BE2C (cell line): ENCODE measurements around the gene KIAA1958.

Source experiments
- DNase-seq: peaks from one replicate; pipeline ENCODE4 v3.0.0-alpha.2; 2020
- H3K27me3 ChIP-seq: fragments of 250-450 bp; sonication (Bioruptor Pico); 2 replicates; pipeline ENCODE4 v1.5.1; 2020; ENCODE audit warnings: mild to moderate bottlenecking
- H3K36me3 ChIP-seq: fragments of 250-450 bp; sonication (Bioruptor Pico); 2 replicates; pipeline ENCODE4 v1.5.1; 2020; ENCODE audit warnings: mild to moderate bottlenecking
- H3K4me1 ChIP-seq: fragments of 250-450 bp; sonication (Bioruptor Pico); 2 replicates; pipeline ENCODE4 v1.5.1; 2020
- H3K4me3 ChIP-seq: 2 replicates; pipeline ENCODE4 v1.5.1; 2011; ENCODE audit warnings: low read depth, low read length
- H3K9me3 ChIP-seq: fragments of 250-450 bp; sonication (Bioruptor Pico); 2 replicates; pipeline ENCODE4 v1.5.1; 2020
- TF ChIP-seq, protein P1 (sequence below): IDR thresholded peaks from 2 replicates; pipeline ENCODE4 v1.5.1; 2012; ENCODE audit warnings: mild to moderate bottlenecking, low read depth, low read length

KIAA1958 gene

DNA sequence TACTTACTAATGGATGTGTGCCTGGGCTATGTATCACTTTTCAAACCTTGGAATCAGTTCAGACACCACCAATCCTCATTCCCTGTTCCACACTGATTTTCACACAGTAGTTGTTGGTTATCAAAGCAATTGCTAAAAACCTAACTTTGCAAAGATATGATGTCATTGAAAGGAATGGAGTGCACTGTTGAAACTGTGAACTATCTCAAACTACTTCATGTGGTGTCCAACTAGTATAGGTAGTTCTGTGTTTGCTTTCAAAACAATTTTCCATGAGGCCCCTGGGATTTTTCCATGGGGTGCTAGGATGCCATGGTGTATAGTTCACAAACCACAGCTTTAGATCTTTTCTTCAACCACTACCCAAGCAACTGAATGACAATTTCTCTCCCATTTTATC, 213.5 kb downstream of the KIAA1958 start:
- H3K36me3 ChIP-seq: peaks cover 2% of the 10 kb centered on the region; the same call in 1 of the 2 replicates

DNA sequence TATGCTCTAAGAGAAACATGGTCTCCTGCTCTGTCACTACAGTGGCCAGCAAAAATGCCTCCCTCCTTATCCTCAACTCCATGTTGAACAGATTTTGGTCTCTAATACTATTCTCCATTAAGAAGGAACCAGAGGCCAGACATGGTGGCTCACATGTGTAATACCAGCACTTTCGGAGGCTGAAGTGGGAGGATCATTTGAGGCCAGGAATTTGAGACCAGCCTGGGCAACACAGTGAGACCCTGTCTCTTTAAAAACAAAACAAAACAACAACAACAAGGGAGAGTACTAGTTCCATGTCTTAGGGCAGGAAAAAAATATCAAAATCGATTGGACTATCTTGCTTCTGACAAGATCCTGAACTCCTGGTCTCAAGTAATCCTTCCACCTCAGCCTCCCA, 216.7 kb downstream of the KIAA1958 start:
- Histone ChIP-seq H3K4me1 (no peaks in the 10 kb centered on the region), H3K27me3 (no peaks in the 10 kb centered on the region), H3K4me3 (no peak overlapping the region), H3K36me3 (peaks cover 2% of the 10 kb centered on the region; the same call in 1 of the 2 replicates), H3K9me3 (no peaks in the 10 kb centered on the region)
- no peak for DNase-seq
- TF ChIP-seq, protein P1, sequence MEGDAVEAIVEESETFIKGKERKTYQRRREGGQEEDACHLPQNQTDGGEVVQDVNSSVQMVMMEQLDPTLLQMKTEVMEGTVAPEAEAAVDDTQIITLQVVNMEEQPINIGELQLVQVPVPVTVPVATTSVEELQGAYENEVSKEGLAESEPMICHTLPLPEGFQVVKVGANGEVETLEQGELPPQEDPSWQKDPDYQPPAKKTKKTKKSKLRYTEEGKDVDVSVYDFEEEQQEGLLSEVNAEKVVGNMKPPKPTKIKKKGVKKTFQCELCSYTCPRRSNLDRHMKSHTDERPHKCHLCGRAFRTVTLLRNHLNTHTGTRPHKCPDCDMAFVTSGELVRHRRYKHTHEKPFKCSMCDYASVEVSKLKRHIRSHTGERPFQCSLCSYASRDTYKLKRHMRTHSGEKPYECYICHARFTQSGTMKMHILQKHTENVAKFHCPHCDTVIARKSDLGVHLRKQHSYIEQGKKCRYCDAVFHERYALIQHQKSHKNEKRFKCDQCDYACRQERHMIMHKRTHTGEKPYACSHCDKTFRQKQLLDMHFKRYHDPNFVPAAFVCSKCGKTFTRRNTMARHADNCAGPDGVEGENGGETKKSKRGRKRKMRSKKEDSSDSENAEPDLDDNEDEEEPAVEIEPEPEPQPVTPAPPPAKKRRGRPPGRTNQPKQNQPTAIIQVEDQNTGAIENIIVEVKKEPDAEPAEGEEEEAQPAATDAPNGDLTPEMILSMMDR: no peak

More for the DNA sequence above, 213.5 kb downstream of the KIAA1958 start:
- no peak overlapping the region for H3K4me3 ChIP-seq
- H3K27me3 ChIP-seq: no peaks in the 10 kb centered on the region
- DNase-seq: no peak
- H3K4me1 ChIP-seq: no peaks in the 10 kb centered on the region
- TF ChIP-seq, protein P1: no peak
- H3K9me3 ChIP-seq: no peaks in the 10 kb centered on the region

DNA sequence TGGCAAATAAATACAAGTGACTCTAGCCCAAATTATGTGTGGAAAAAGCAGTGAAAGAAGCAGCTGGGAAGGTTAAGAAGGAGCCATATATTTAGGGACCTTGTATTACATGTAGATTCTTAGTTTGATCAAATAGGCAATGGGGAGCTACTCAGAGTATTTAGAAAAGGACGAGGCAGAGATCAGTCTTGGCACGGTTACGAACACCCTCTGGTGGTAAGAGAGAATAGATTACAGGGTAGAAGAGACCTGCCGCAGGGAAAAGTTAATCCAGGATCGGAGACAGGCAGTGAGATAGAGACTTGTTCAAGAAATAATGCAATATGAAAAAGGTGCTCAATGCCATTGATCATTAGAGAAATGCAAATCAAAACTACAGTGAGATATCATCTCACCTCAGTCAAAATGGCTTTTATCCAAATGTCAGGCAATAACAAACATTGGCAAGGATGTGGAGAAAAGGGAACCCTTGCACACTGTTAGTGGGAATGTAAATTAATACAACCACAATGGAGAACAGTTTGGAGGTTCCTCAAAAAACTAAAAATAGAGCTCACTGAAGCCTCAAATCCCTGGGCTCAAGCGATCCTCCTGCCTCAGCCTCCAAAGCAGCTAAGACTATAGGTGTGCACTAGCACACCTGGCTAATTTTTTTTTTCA, 219.3 kb downstream of the KIAA1958 start:
- H3K27me3 ChIP-seq: no peaks in the 10 kb centered on the region
- TF ChIP-seq, protein P1: peak; percentile 55
- peak; percentile 28 for DNase-seq
- H3K4me1 ChIP-seq: no peaks in the 10 kb centered on the region
- H3K9me3 ChIP-seq: no peaks in the 10 kb centered on the region
- H3K36me3 ChIP-seq: no peaks in the 10 kb centered on the region
- H3K4me3 ChIP-seq: no peak overlapping the region

DNA sequence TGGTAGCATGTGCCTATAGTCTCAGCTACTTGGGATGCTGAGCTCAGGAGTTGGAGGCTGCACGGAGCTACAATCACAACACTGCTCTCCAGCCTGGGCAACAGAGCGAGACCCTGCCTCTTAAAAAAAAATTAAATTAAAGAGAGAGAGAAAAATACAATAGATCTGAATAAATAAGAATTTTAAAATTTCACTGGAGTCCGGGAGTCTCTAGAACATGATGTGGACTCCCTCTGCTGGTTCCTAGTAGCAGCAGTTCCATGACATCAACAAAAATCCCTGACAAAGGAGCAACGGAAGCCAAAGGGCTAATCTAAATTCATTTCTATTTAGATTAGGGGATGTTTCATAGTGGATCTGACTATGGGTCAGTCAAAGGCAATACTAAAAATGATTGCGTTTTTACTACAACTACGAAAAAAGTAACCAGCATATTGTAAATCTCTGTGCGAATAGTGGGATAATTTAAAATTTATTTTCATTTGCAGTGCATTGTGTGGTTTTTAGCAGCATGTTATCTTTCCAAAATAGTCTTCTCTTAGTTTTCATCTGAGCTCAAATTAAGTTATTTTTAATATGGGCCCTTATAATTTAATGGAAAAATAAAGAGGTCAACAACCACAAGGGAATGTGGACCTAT, 224.5 kb downstream of the KIAA1958 start:
- no peaks in the 10 kb centered on the region for H3K27me3 ChIP-seq
- TF ChIP-seq, protein P1: peak; percentile 83
- DNase-seq: peak; percentile 27
- no peaks in the 10 kb centered on the region; the same call in 1 of the 2 replicates for H3K36me3 ChIP-seq
- H3K4me3 ChIP-seq: no peak overlapping the region
- H3K4me1 ChIP-seq: no peaks in the 10 kb centered on the region
- H3K9me3 ChIP-seq: no peaks in the 10 kb centered on the region

DNA sequence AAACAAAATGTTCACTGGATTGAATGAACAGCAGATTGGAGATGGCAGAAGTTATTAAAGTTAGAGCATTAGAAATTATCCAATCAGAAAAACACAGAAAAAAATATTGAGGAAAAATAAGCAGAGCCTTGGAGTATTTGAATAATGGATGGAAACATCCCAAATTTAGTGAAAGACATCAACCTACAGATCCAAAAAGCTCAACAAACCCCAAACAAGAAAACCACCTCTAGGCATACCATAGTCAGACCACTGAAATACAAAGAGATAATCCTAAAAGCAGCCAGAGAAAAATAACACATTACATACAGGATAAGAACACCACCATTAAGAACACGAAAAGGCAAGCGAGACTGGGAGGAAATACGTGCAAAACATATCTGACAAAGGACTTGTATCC, 226.1 kb downstream of the KIAA1958 start:
- H3K9me3 ChIP-seq: no peaks in the 10 kb centered on the region
- TF ChIP-seq, protein P1: no peak
- H3K4me1 ChIP-seq: no peaks in the 10 kb centered on the region
- H3K36me3 ChIP-seq: no peaks in the 10 kb centered on the region; the same call in 1 of the 2 replicates
- DNase-seq: no peak
- no peak overlapping the region for H3K4me3 ChIP-seq
- H3K27me3 ChIP-seq: no peaks in the 10 kb centered on the region
